CD4-positive, CD25-positive, alpha-beta regulatory T cell (primary cell): ENCODE measurements around the gene PFN3. TPM values are rescaled to one million over a fixed set of nuclear protein-coding genes. Genes with fewer than 3 reads are reported as not detected.

Experiments used
- ATAC-seq, 2 donors: fragments of 150-1000 bp; cut with Tn5 transposase; one replicate each; pipeline ENCODE4 v1.10.0; 2021; ENCODE audit warnings: low read depth in 2 of 2, moderate number of reproducible peaks in 2 of 2, moderate library complexity in 1 of 2
- DNase-seq, 3 donors: peaks; one replicate each; pipeline versions ENCODE4 v3.0.0 to v3.0.0-alpha.2; 2012 to 2022; ENCODE audit warnings: mixed read lengths in 1 of 3
- H3K27ac ChIP-seq: one replicate; pipeline ENCODE4 v1.7.0; 2013; ENCODE audit warnings: mild to moderate bottlenecking, low read length; ENCODE audit not compliant: insufficient read depth, poor library complexity, severe bottlenecking
- H3K27me3 ChIP-seq: one replicate; pipeline ENCODE4 v1.7.0; 2013; ENCODE audit warnings: low read length; ENCODE audit not compliant: control insufficient read depth, insufficient read depth
- H3K36me3 ChIP-seq: one replicate; pipeline ENCODE4 v1.7.0; 2013; ENCODE audit warnings: mild to moderate bottlenecking, low read length, moderate library complexity; ENCODE audit not compliant: control insufficient read depth, insufficient read depth
- H3K4me1 ChIP-seq: 2 replicates; pipeline ENCODE4 v1.7.0; 2013; ENCODE audit warnings: mild to moderate bottlenecking, low read length; ENCODE audit not compliant: insufficient read depth, control insufficient read depth, poor library complexity, severe bottlenecking
- H3K4me3 ChIP-seq: one replicate; pipeline ENCODE4 v1.7.0; 2013; ENCODE audit warnings: low read depth, mild to moderate bottlenecking, low read length, moderate library complexity
- H3K9me3 ChIP-seq, 2 experiments: 1 replicate in 1 of 2; 2 replicates in 1 of 2; pipeline ENCODE4 v1.7.0; 2013; ENCODE audit warnings: low read length in 2 of 2, mild to moderate bottlenecking in 1 of 2, moderate library complexity in 1 of 2; ENCODE audit not compliant: control insufficient read depth in 2 of 2
- H3K27ac Mint-ChIP-seq, 3 donors: one replicate each; pipeline ENCODE4 v1.8.0; 2020 to 2022; ENCODE audit warnings: mild to moderate bottlenecking in 3 of 3, mixed read lengths in 3 of 3, moderate library complexity in 2 of 3
- H3K27me3 Mint-ChIP-seq: one replicate; pipeline ENCODE4 v1.8.0; 2022; ENCODE audit warnings: mild to moderate bottlenecking, mixed read lengths
- H3K36me3 Mint-ChIP-seq: one replicate; pipeline ENCODE4 v1.8.0; 2020; ENCODE audit warnings: mixed read lengths
- H3K4me1 Mint-ChIP-seq, 4 donors: one replicate each; pipeline ENCODE4 v1.8.0; 2020 to 2022; ENCODE audit warnings: mixed read lengths in 4 of 4, mild to moderate bottlenecking in 1 of 4
- H3K4me3 Mint-ChIP-seq, 4 donors: one replicate each; pipeline ENCODE4 v1.8.0; 2020 to 2022; ENCODE audit warnings: mild to moderate bottlenecking in 4 of 4, mixed read lengths in 4 of 4, moderate library complexity in 3 of 4
- H3K9me3 Mint-ChIP-seq, 7 donors: one replicate each; pipeline ENCODE4 v1.8.0; 2020 to 2022; ENCODE audit warnings: mixed read lengths in 7 of 7, mild to moderate bottlenecking in 3 of 7, moderate library complexity in 2 of 7
- polyA plus RNA-seq, 4 donors: library from polyadenylated mRNA; unstranded; fragments of 300-500 nt; fragmentation: Illumina TruSeq; gene quantifications; one replicate each; pipeline ENCODE4 v1.2.3, GENCODE V29; 2021
- total RNA-seq: library from RNA; stranded (reverse); gene quantifications from one replicate; pipeline ENCODE4 v1.2.3, GENCODE V29; 2022

The PFN3 gene
- total and polyA plus RNA-seq, 5 donors from 2014 or later, result not detected

- no peaks in the 10 kb centered on the region for H3K9me3 ChIP-seq
- H3K36me3 Mint-ChIP-seq, result peaks cover 28% of the 10 kb centered on the region
- H3K27me3 Mint-ChIP-seq, result no peaks in the 10 kb centered on the region
- H3K4me3 ChIP-seq, result no peak overlapping the region
- peak overlapping the region; percentile 94 for H3K27ac ChIP-seq
- no peaks in the 10 kb centered on the region for H3K27me3 ChIP-seq
- peaks cover 69% of the 10 kb centered on the region for H3K36me3 ChIP-seq
- H3K27ac Mint-ChIP-seq, result peak overlapping the region in 1 of 3 donors; percentile 15
- no peaks in the 10 kb centered on the region for H3K9me3 Mint-ChIP-seq
- ATAC-seq (no peak), DNase-seq (no peak)
- peak overlapping the region in 3 of 4 donors; percentile 27 to 88 (median 52) for H3K4me3 Mint-ChIP-seq
- H3K4me1 ChIP-seq, result peaks cover 92% of the 10 kb centered on the region
- peaks cover 0 to 89% (median 40%) of the 10 kb centered on the region in 4 donors for H3K4me1 Mint-ChIP-seq
These were observed 33.3 kb upstream of the PFN3 start for GRCh38 chr5:177433658-177434217.

DNA sequence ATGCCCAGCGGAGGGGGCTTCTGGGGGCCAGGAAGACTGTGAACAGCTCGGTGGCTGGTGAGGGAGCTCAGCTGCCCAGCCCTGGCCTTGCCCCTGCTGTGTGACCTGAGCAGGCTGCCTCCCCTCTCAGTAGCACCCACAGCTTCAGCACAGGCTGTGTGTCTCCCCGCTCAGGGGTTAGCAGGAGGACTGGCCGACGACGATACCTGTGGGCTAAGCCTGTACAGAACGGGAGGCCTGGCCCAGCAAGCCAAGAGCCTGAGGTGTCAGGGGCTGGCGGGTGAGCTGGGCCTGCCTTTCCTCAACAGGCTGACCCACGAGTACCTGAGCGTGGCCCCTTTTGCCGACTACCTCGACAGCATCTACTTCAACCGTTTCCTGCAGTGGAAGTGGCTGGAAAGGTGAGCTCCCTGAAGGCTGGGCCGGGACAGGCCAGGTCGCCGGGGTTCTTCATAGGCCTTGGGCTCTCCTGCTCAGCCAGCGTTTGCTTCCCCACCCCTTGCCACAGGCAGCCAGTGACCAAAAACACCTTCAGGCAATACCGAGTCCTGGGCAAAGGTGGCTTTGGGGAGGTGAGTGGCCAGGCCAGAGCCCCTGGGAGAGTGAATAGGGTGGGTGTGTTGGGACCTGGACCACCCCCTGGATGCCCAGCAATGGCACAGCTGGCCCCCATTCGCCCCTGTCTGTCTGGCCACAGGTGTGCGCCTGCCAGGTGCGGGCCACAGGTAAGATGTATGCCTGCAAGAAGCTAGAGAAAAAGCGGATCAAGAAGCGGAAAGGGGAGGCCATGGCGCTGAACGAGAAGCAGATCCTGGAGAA lies 32.6 kb upstream of the PFN3 start:
- Mint-ChIP-seq H3K4me1 (peaks cover 0 to 89% (median 38%) of the 10 kb centered on the region in 4 donors), H3K9me3 (no peaks in the 10 kb centered on the region), H3K36me3 (peaks cover 23% of the 10 kb centered on the region), H3K27me3 (no peaks in the 10 kb centered on the region), H3K4me3 (peak overlapping the region in 3 of 4 donors; percentile 21 to 62 (median 52)), H3K27ac (peak overlapping the region in 2 of 3 donors; percentile 15 to 56)
- Histone ChIP-seq H3K9me3 (no peaks in the 10 kb centered on the region), H3K4me1 (peaks cover 94% of the 10 kb centered on the region), H3K27ac (peak overlapping the region; percentile 94), H3K4me3 (no peak overlapping the region), H3K27me3 (no peaks in the 10 kb centered on the region), H3K36me3 (peaks cover 66% of the 10 kb centered on the region)
- no peak for DNase-seq
- no peak for ATAC-seq

GRCh38 chr5:177432143-177432838 lies 31.8 kb upstream of the PFN3 start:
- H3K36me3 ChIP-seq, result peaks cover 59% of the 10 kb centered on the region
- H3K4me1 ChIP-seq, result peaks cover 96% of the 10 kb centered on the region
- no peak for DNase-seq

DNA sequence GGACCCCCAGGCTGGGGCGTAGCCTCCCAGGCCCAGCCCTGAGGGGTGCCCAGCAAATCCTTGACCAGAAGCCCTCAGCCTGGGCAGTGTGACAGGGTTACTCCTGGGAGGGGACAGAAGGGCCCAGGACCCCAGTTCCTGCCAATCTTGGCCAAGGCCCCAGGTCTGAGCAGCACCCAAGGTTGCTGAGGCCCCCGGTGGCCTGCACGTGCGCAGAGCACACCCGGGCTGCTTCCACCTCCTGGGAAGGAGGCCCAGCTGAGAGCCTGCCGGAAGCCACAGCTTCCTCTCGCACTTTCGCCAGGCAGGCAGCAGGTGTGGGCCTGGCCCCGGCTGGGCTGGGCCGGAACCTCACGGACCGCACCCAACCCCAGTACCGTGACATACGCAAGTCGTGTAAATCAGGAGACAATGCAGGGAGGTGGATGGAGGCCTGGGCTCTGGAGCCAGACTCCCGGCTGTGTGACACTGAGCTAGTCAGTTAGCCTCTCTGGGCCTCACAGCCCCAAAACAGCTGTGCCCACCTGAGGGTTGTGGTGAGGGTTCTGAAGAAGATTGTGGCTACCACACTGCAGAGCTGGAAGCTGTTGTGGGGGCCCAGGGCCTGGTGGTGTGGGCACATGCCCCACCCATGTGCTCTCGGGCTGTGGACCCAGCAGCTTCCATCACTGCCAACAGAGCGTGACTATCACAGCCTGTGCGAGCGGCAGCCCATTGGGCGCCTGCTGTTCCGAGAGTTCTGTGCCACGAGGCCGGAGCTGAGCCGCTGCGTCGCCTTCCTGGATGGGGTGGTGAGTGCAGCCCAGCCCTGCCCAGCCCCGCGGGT lies 31.1 kb upstream of the PFN3 start:
- Mint-ChIP-seq H3K36me3 (peaks cover 12% of the 10 kb centered on the region), H3K27me3 (no peaks in the 10 kb centered on the region), H3K4me3 (peak overlapping the region; percentile 91 to 97 (median 94)), H3K27ac (peak overlapping the region; percentile 89 to 96 (median 95)), H3K4me1 (peaks cover 0 to 80% (median 36%) of the 10 kb centered on the region in 4 donors), H3K9me3 (no peaks in the 10 kb centered on the region)
- Histone ChIP-seq H3K4me3 (peak overlapping the region; percentile 55), H3K4me1 (peaks cover 97% of the 10 kb centered on the region), H3K9me3 (no peaks in the 10 kb centered on the region), H3K27me3 (no peaks in the 10 kb centered on the region), H3K27ac (peak overlapping the region; percentile 94), H3K36me3 (peaks cover 53% of the 10 kb centered on the region)
- peak; percentile 62 to 96 (median 80) for DNase-seq
- peak; percentile 36 to 48 for ATAC-seq

More at GRCh38 chr5:177432143-177432838, 31.8 kb upstream of the PFN3 start:
- Histone ChIP-seq H3K9me3 (no peaks in the 10 kb centered on the region), H3K27me3 (no peaks in the 10 kb centered on the region), H3K4me3 (peak overlapping the region; percentile 32), H3K27ac (peak overlapping the region; percentile 94)
- H3K9me3 Mint-ChIP-seq, result no peaks in the 10 kb centered on the region
- H3K4me1 Mint-ChIP-seq, result peaks cover 0 to 87% (median 35%) of the 10 kb centered on the region in 4 donors
- peak overlapping the region; percentile 91 to 97 (median 94) for H3K4me3 Mint-ChIP-seq
- H3K27me3 Mint-ChIP-seq, result no peaks in the 10 kb centered on the region
- no peak for ATAC-seq
- peak overlapping the region; percentile 89 to 96 (median 89) for H3K27ac Mint-ChIP-seq
- peaks cover 19% of the 10 kb centered on the region for H3K36me3 Mint-ChIP-seq

DNA sequence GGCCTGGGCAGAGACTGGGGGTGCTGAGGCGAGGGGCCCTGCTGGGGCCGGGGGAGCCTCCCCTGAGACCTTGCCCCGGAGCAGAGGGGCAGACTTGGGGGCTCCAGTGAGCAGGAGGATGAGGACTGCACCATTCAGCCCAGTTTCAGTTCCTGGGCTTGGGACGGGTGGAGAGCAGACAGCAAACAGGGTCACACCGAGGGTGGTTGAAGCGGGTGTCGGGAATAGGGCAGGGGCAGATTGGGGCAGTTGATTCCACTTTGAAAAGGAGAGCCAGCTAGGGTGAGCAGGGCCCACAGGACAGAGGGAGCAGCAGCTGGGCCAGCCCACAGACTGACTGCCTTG lies 30.5 kb upstream of the PFN3 start:
- Histone ChIP-seq H3K4me1 (peaks cover 93% of the 10 kb centered on the region), H3K9me3 (no peaks in the 10 kb centered on the region), H3K4me3 (no peak overlapping the region), H3K27ac (peak overlapping the region; percentile 94), H3K27me3 (no peaks in the 10 kb centered on the region), H3K36me3 (peaks cover 47% of the 10 kb centered on the region)
- ATAC-seq, result no peak
- Mint-ChIP-seq H3K4me3 (peak overlapping the region; percentile 91 to 97 (median 94)), H3K9me3 (no peaks in the 10 kb centered on the region), H3K36me3 (peaks cover 12% of the 10 kb centered on the region), H3K27me3 (peaks cover 5% of the 10 kb centered on the region), H3K27ac (peak overlapping the region; percentile 89 to 96 (median 95)), H3K4me1 (peaks cover 0 to 83% (median 39%) of the 10 kb centered on the region in 4 donors)
- no peak for DNase-seq

- Mint-ChIP-seq H3K27ac (peak overlapping the region; percentile 89 to 96 (median 95)), H3K36me3 (peaks cover 12% of the 10 kb centered on the region), H3K9me3 (no peaks in the 10 kb centered on the region), H3K4me1 (peaks cover 3 to 84% (median 43%) of the 10 kb centered on the region in 4 donors), H3K4me3 (peak overlapping the region; percentile 91 to 97 (median 94)), H3K27me3 (peaks cover 5% of the 10 kb centered on the region)
- peaks cover 93% of the 10 kb centered on the region for H3K4me1 ChIP-seq
- no peak for DNase-seq
- H3K27ac ChIP-seq, result peak overlapping the region; percentile 94
- no peaks in the 10 kb centered on the region for H3K9me3 ChIP-seq
- H3K27me3 ChIP-seq, result no peaks in the 10 kb centered on the region
- peak overlapping the region; percentile 83 for H3K4me3 ChIP-seq
- no peak for ATAC-seq
- peaks cover 41% of the 10 kb centered on the region for H3K36me3 ChIP-seq
These were observed 29.9 kb upstream of the PFN3 start for GRCh38 chr5:177430140-177430951.
